ENCODE measurements around the gene RPL15. TPM values are rescaled to one million over a fixed set of nuclear protein-coding genes. Genes with fewer than 3 reads are reported as not detected.
A peak's percentile ranks its signal among the peaks of the same experiment; 100 is the strongest.

RPL15 gene
- total and polyA plus RNA-seq, 2 of the 13 experiments (the other 11 are each of a cell fraction or from before 2014, with no cell fraction given), result 1,297 to 3,693 TPM

DNA sequence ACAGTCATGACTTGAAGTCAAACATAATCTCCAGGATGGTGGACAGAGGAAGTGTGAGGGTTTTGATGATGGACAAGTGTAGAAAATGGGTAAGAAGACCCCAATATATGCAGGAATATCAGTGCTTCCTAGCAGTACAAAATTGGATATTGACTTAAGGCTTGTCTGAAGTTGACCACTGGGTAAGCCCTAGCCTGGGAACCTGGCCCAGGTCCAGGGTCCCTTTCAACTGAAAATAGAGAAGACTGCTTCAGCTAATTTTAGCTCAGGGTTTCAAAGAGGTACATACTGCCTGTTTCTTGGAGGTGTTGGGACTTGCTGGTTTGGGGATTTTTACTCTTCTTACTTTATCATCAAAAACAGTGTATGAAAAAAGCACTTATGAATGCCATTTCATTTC, 32.9 kb downstream of the RPL15 start (continued):
- TF ChIP-seq RORA (CRISPR knock-in tag; IDR thresholded peaks at IDR 0.05) (no peak), GPBP1L1 (CRISPR knock-in tag; IDR thresholded peaks at IDR 0.05) (no peak), FOXA1 (IDR thresholded peaks at IDR 0.05) (no peak), FOXA1 (CRISPR knock-in tag; IDR thresholded peaks at IDR 0.05) (peak; percentile 94), SMC3 (IDR thresholded peaks at IDR 0.05; ENCODE audit: low read length) (0 out of 2 replicates have a peak, but pooled peaks have one; percentile 8), MTA1 (CRISPR knock-in tag; IDR thresholded peaks at IDR 0.05; ENCODE audit: borderline replicate concordance) (no peak), PHF20 (CRISPR knock-in tag; IDR thresholded peaks at IDR 0.05) (no peak), ATRX (CRISPR knock-in tag; IDR thresholded peaks at IDR 0.05; ENCODE audit: borderline replicate concordance) (no peak), AKNA (CRISPR knock-in tag; IDR thresholded peaks at IDR 0.05; ENCODE audit: borderline replicate concordance) (no peak), REL (CRISPR knock-in tag; conservative IDR thresholded peaks at IDR 0.05) (no peak), ZBTB33 (CRISPR knock-in tag; IDR thresholded peaks at IDR 0.05) (no peak), JARID2 (CRISPR knock-in tag; IDR thresholded peaks at IDR 0.05; ENCODE audit: insufficient replicate concordance) (no peak), RCOR2 (CRISPR knock-in tag; IDR thresholded peaks at IDR 0.05) (no peak), DZIP1 (CRISPR knock-in tag; IDR thresholded peaks at IDR 0.05) (no peak)
- TF ChIP-seq, protein P1, sequence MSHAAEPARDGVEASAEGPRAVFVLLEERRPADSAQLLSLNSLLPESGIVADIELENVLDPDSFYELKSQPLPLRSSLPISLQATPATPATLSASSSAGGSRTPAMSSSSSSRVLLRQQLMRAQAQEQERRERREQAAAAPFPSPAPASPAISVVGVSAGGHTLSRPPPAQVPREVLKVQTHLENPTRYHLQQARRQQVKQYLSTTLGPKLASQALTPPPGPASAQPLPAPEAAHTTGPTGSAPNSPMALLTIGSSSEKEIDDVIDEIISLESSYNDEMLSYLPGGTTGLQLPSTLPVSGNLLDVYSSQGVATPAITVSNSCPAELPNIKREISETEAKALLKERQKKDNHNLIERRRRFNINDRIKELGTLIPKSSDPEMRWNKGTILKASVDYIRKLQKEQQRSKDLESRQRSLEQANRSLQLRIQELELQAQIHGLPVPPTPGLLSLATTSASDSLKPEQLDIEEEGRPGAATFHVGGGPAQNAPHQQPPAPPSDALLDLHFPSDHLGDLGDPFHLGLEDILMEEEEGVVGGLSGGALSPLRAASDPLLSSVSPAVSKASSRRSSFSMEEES (CRISPR knock-in tag; IDR thresholded peaks at IDR 0.05), result no peak
